GM19397 (cell line): Measurements from ENCODE around the gene SNRPA1.

ENCODE experiments used
- ATAC-seq: cut with Tn5 transposase; IDR thresholded peaks from one replicate; pipeline ENCODE4 v1.9.1; 2021; ENCODE audit warnings: mild to moderate bottlenecking, moderate library complexity; ENCODE audit not compliant: unreplicated experiment

Gene SNRPA1

GRCh38 chr15:101244036-101244781 is 50.8 kb downstream of the SNRPA1 start:
- no peak for ATAC-seq

- no peak for ATAC-seq
Measured at GRCh38 chr15:101243420-101243819, 51.6 kb downstream of the SNRPA1 start.

GRCh38 chr15:101242999-101243336 is 52.1 kb downstream of the SNRPA1 start:
- ATAC-seq: no peak

- peak; percentile 78 for ATAC-seq
Measured at GRCh38 chr15:101242160-101242998, 52.7 kb downstream of the SNRPA1 start.

- no peak for ATAC-seq
Measured at GRCh38 chr15:101240358-101240757, 54.7 kb downstream of the SNRPA1 start.

GRCh38 chr15:101239724-101240136 is 55.3 kb downstream of the SNRPA1 start:
- no peak for ATAC-seq

- ATAC-seq: no peak
Measured at GRCh38 chr15:101237251-101237650, 57.8 kb downstream of the SNRPA1 start.

GRCh38 chr15:101233651-101234280 is 61.3 kb downstream of the SNRPA1 start:
- ATAC-seq: no peak

GRCh38 chr15:101232677-101233076 is 62.4 kb downstream of the SNRPA1 start:
- no peak for ATAC-seq
